Inflammatory macrophage (primary cell): ENCODE results near the gene CDK5RAP2.
"Not testable (repeated sequence)": the region's sequence is repeated elsewhere in the genome, so short reads cannot be mapped to it uniquely, and the experiment has no call there.

Source experiments
- DNase-seq, 2 donors: peaks; one replicate each; pipeline ENCODE4 v3.0.0-alpha.2; 2020 to 2022
- total RNA-seq, 18 experiments: gene quantifications; one replicate each; lab custom pipeline; 2026; ENCODE audit warnings: mixed read lengths in 6 of 18, inconsistent platforms in 2 of 18; lab: John Stamatoyannopoulos, UW

CDK5RAP2 gene
- total RNA-seq, result 31.7 to 79.9 (median 61.9) reads per million in 18 experiments

- peak; percentile 98 for DNase-seq
Observed at GRCh38 chr9:120580051-120580896, at the start of gene CDK5RAP2. CDK5RAP2 (minus strand) TSS chr9:120580167; CDS start chr9:120579978, 189 bp downstream.

GRCh38 chr9:120628925-120629497 is 49.0 kb upstream of the CDK5RAP2 start:
- not testable (repeated sequence) for DNase-seq

DNA sequence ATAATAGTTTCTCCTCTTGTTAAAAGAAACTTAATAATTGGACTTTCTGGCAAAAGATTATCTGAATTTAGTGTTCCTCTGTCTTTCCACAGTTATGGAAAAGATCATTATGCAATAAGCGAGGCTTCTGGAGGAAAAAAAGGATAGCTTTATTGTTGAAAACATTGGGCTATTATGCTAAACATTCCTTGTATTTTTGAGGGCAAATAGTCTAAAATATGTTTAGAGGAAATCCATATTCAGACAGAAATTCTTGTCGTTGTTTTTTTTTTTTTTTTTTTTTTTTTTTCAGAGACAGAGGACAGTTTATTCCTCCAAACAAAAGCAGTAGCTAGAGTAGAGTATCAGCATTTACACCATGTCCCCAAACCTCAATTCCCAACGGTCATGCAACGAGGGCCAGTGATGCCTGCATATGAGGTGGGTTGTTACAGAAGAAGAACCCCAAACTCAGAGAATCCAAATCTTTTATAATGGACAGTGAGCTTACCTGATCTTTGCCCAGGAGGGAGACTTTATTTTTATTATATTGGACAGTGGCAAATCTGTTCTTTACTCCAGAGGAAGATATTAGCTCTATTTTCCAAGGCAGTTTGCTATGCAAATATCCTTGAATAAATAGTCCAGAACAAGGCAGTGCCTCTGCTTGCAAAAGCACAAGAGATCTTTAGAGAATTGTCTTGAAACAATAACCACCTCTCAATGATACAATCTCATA is 48.4 kb upstream of the CDK5RAP2 start:
- DNase-seq, result no peak

DNA sequence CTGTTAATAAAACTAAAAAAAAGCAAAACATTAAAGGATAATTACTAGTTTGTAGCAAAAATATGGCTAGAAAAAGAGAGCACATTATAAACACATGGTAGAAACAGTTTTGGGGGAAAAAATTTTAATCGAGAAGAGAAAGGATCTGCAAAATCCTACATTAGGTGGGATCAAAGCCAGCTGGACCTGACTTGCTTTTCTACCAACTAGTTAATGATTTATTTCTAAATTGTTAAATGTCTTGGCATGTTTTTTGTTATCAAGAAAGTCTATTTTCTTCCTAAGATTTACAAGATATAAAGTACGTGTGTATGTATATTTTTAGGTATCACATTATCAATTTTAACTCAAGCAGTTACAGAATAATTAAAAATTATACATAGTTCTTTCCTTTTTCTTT is 47.1 kb upstream of the CDK5RAP2 start:
- DNase-seq, result no peak

- no peak for DNase-seq
Observed at GRCh38 chr9:120626512-120626911, 46.5 kb upstream of the CDK5RAP2 start.

GRCh38 chr9:120625222-120625621 is 45.3 kb upstream of the CDK5RAP2 start:
- DNase-seq, result peak in 1 of 2 donors; percentile 23

GRCh38 chr9:120622790-120623189 is 42.8 kb upstream of the CDK5RAP2 start:
- no peak for DNase-seq

DNA sequence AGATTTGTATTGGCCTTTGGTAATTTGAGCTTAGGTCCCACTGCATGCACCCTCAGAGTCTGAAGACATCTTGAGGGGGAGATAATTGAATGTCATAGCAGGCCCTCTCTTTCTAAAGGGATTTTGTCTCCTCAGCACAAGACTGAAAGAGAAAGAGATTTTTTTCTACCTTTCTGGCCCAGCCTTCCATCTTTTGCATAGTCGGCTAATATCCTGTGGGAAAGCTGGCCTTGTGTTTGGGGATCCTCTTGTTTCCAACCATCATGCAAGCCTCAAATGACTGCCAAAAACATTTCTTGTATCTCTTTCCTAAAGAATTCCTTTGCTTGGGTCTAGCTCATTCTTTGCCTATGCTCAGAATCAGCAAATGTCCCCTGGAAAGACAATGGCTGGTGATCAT is 42.0 kb upstream of the CDK5RAP2 start:
- no peak for DNase-seq

DNA sequence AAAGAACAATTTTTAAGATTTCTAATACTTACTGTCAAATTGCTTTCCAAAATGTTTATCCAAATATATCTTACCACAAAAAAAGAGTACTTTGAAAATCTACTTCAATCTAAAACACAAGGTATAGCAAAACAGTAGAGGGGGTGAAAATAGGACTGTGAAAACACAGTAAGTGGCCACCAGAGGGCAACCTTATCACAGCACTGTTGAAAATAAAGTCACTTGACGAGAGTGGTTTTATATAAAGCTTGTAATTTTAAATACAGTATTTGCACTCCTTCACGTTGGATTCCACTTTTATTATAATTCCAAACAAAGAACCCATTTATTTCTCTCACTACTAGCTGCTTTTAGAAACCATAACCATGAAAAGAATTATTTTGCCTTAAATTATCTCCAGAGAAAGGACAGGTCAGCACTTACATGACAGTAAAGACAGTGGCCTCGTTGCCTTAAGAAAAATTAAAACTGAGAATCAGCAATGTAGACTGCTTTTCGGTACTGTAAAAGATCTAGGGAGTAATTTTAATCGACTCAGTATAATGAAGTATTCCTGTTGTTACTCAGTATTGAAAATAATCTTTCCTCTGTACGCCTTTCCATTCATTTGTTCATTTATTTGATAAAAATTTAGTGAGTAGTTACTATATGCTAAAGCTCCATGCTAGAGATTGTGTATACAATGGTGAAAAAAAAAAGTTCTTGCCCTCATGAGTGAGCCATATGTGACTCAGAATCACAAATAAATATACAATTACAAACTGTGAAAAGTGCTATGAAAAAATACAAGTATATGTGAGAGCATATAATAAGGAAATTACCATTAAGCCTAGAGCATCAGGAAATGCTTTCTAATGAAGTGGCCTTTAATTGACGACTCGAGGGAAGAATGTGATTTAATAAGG is 40.0 kb upstream of the CDK5RAP2 start:
- peak; percentile 73 to 79 for DNase-seq

GRCh38 chr9:120616966-120617935 is 37.3 kb upstream of the CDK5RAP2 start:
- no peak for DNase-seq

GRCh38 chr9:120612218-120612617 is 32.3 kb upstream of the CDK5RAP2 start:
- no peak for DNase-seq

- no peak for DNase-seq
Observed at GRCh38 chr9:120611690-120612068, 31.7 kb upstream of the CDK5RAP2 start.

GRCh38 chr9:120610975-120611689 is 31.2 kb upstream of the CDK5RAP2 start:
- peak in 1 of 2 donors; percentile 24 for DNase-seq

DNA sequence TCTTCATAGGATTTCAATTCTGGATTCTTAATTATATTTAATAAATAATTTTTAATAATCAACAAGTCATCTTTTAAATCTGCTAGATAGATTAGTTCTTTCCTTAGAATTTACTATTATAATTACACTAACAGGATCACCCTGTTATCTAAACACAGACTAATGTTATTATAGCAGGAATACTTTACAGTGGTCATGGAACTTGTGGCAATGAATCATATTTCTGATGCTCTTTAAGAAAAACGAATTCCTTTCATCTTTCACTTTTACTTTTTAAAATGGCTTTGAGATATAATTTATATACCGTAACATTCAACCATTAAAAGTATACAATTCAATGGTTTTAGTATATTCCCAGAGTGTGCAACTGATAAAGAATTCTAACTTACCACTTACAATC is 29.7 kb upstream of the CDK5RAP2 start:
- no peak for DNase-seq

DNA sequence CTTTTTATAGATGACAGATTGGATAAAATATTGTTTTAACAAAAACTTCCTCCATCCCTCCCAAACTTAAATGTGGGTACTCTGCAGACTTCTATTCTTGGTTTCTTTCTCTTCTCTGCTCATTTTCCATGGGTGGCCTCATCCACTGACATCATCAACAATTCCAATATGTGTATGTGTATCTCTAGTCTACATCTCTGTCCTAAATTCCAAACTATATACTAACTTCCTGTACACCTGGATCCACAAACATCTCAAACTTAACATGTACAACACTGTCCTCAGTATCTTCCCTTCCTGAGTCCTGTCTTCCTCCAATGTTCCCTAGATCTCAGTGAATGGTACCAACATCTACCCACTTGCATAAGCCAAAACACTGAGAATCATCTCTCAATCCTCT is 28.5 kb upstream of the CDK5RAP2 start:
- DNase-seq, result no peak

- no peak for DNase-seq
Observed at GRCh38 chr9:120603591-120603990, 23.6 kb upstream of the CDK5RAP2 start.

- no peak for DNase-seq
Observed at GRCh38 chr9:120603010-120603409, 23.0 kb upstream of the CDK5RAP2 start.

DNA sequence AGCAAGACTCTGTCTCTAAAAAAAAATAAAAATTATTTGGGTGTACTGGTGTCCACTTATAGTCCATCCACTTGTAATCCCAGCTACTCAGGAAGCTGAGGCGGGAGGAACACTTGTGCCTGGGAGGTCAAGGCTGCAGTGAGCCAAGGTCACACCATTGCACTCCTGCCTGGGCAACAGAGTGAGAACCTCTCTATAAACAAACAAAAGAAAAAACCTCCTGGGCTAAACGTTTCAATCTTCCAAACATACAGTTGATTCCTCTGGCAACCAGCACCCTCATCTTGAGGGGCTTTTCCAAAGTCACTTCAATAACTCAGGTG is 13.9 kb upstream of the CDK5RAP2 start:
- no peak for DNase-seq

- no peak for DNase-seq
Observed at GRCh38 chr9:120593250-120593954, 13.4 kb upstream of the CDK5RAP2 start.

- no peak for DNase-seq
Observed at GRCh38 chr9:120592210-120592609, 12.2 kb upstream of the CDK5RAP2 start.
